Esophagus (tissue), 2 donors: ENCODE data around the gene ZNF396. TPM values are rescaled to one million over a fixed set of nuclear protein-coding genes. Genes with fewer than 3 reads are reported as not detected.

Experiments
- H3K27ac ChIP-seq, 2 donors: one replicate each; pipeline ENCODE4 v1.5.1; 2013; ENCODE audit warnings: low read depth in 2 of 2, mild to moderate bottlenecking in 2 of 2, inconsistent platforms in 1 of 2, low read length in 1 of 2, moderate library complexity in 1 of 2
- H3K27me3 ChIP-seq, 2 donors: one replicate each; pipeline ENCODE4 v1.6.1; 2013; ENCODE audit warnings: low read length in 2 of 2, control low read depth in 1 of 2, mild to moderate bottlenecking in 1 of 2; ENCODE audit not compliant: insufficient read depth in 2 of 2, control insufficient read depth in 1 of 2
- H3K36me3 ChIP-seq, 2 donors: one replicate each; pipeline ENCODE4 v1.6.1; 2013; ENCODE audit warnings: low read length in 1 of 2; ENCODE audit not compliant: control insufficient read depth in 2 of 2, insufficient read depth in 2 of 2
- H3K4me1 ChIP-seq, 2 donors: one replicate each; pipeline ENCODE4 v1.6.1; 2013; ENCODE audit warnings: low read length in 1 of 2; ENCODE audit not compliant: control insufficient read depth in 2 of 2, insufficient read depth in 2 of 2
- H3K4me3 ChIP-seq, 2 donors: one replicate each; pipeline ENCODE4 v1.5.1; 2013; ENCODE audit warnings: low read length in 2 of 2, mild to moderate bottlenecking in 2 of 2, low read depth in 1 of 2, moderate library complexity in 1 of 2
- H3K9me3 ChIP-seq, 2 donors: one replicate each; pipeline ENCODE4 v1.6.1; 2013; ENCODE audit warnings: mild to moderate bottlenecking in 2 of 2, low read depth in 1 of 2, low read length in 1 of 2, moderate library complexity in 1 of 2; ENCODE audit not compliant: control insufficient read depth in 2 of 2, insufficient read depth in 1 of 2
- WGBS, 2 donors: extraction: QIAGEN DNeasy Blood & Tissue Kit; methylation state at CpG; one replicate each; pipeline ENCODE4 v1.1.7; 2013; 5-methylcytosine and 5-hydroxymethylcytosine counted together
- polyA plus RNA-seq, 2 donors: library from polyadenylated mRNA; stranded (reverse); fragments of 200-250 nt; gene quantifications; one replicate each; pipeline ENCODE4 v1.2.3, GENCODE V29; 2013
- donor health status: healthy with polysubstance abuse.
- donor health status: Bipolar disorder and iron deficiency.

ZNF396 gene
- polyA plus RNA-seq, 2 donors = 0.65 to 0.74 TPM

DNA sequence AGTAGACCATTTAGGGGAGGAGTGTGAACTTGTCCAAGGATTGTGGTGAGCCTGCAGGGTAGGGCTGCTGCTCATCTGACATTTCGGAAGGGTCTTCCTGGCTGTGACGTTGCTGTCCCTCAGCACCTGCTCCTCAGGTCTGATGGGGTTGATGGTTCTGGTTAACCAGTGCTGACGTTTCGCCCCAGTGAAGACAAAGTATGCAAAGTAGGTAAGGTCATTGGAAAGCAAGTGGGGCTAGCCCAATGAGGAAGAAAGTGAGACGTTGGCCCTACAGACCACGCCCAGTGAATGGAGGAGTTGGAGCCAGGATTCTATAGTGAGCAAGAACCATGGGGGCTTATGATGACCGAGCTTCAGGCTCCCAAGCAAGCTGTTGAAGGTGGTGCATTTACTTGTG, 33.4 kb upstream of the ZNF396 start:
- H3K4me1 ChIP-seq = peaks cover 0 to 21% of the 10 kb centered on the region in 2 donors
- WGBS, 2 donors = 75 to 78% methylated on average over 7 of the region's 7 CpGs
- H3K4me3 ChIP-seq = no peak overlapping the region

DNA sequence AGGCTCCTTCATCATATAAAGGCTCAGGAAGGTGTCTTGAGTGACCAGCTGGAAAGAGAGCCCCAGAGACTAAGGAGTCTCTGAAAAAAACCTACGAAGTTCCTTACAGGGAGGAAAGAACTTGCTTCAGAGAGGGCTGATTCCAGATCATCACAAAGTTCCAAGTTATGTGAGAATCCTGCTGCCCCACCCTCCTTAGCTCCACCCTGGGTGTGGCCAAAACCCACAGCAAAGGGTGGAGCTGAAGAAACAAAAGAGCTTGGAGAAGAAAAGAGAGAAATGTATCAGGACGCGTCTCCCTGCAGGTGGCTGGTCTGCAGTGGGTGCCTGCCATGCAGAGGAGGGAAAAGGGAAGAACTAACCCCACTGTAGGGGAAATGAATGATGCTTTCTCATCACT, 32.8 kb upstream of the ZNF396 start:
- no peaks in the 10 kb centered on the region for H3K27me3 ChIP-seq
- H3K4me3 ChIP-seq = no peak overlapping the region
- H3K4me1 ChIP-seq = peaks cover 0 to 21% of the 10 kb centered on the region in 2 donors
- H3K9me3 ChIP-seq = no peaks in the 10 kb centered on the region
- peak overlapping the region; percentile 67 to 84 for H3K27ac ChIP-seq
- H3K36me3 ChIP-seq = no peaks in the 10 kb centered on the region
- WGBS, 2 donors = 50 to 60% methylated on average over 3 of the region's 3 CpGs

More for the DNA sequence above, 33.4 kb upstream of the ZNF396 start:
- no peaks in the 10 kb centered on the region for H3K36me3 ChIP-seq
- peak overlapping the region; percentile 42 to 84 for H3K27ac ChIP-seq
- no peaks in the 10 kb centered on the region for H3K9me3 ChIP-seq
- no peaks in the 10 kb centered on the region for H3K27me3 ChIP-seq

GRCh38 chr18:35408843-35409261, 31.7 kb upstream of the ZNF396 start:
- Histone ChIP-seq H3K36me3 (no peaks in the 10 kb centered on the region), H3K9me3 (no peaks in the 10 kb centered on the region), H3K27ac (peak overlapping the region; percentile 37 to 67), H3K4me1 (peaks cover 0 to 21% of the 10 kb centered on the region in 2 donors), H3K4me3 (no peak overlapping the region), H3K27me3 (no peaks in the 10 kb centered on the region)
- WGBS, 2 donors = 70 to 83% methylated on average over 5 of the region's 5 CpGs

DNA sequence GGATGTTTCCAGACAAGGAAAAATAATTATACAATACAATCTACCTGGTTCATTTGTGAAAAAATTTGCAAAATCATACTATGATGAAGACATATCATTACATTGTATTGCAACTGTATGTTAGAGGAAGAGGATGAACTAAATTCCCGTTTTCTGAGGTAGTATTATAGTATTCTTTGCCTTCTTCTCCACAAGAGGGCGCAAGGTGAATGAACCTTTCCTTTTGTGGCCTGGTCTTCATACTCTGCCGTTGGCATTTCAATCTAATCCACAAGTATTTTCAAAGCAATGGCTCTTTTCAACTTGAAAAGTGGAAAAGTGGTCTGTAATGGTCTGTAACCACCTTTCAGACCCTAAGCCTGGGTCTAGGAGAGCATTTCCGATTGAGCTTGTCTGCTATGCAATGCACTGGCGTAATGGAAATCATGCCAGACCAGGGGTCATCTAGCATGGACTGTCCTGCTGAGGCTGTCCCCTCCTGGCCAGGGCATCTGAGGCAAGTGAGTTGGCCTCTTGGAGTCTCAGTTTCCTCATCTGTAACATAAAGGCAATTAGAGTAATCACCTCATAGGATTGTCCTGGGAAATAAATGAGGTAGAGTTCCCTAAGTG, 30.8 kb upstream of the ZNF396 start:
- Histone ChIP-seq H3K27ac (peak overlapping the region in 1 of 2 donors; percentile 66), H3K27me3 (no peaks in the 10 kb centered on the region), H3K4me3 (no peak overlapping the region), H3K9me3 (no peaks in the 10 kb centered on the region), H3K36me3 (no peaks in the 10 kb centered on the region), H3K4me1 (peaks cover 0 to 19% of the 10 kb centered on the region in 2 donors)
- WGBS, 2 donors = 35% methylated on average over 5 of the region's 5 CpGs

GRCh38 chr18:35406666-35407065, 29.5 kb upstream of the ZNF396 start:
- no peaks in the 10 kb centered on the region for H3K9me3 ChIP-seq
- WGBS, 2 donors = 66 to 69% methylated on average over 6 of the region's 6 CpGs
- no peak overlapping the region for H3K27ac ChIP-seq
- H3K4me3 ChIP-seq = no peak overlapping the region
- H3K36me3 ChIP-seq = no peaks in the 10 kb centered on the region
- peaks cover 0 to 15% of the 10 kb centered on the region in 2 donors for H3K4me1 ChIP-seq
- no peaks in the 10 kb centered on the region for H3K27me3 ChIP-seq

DNA sequence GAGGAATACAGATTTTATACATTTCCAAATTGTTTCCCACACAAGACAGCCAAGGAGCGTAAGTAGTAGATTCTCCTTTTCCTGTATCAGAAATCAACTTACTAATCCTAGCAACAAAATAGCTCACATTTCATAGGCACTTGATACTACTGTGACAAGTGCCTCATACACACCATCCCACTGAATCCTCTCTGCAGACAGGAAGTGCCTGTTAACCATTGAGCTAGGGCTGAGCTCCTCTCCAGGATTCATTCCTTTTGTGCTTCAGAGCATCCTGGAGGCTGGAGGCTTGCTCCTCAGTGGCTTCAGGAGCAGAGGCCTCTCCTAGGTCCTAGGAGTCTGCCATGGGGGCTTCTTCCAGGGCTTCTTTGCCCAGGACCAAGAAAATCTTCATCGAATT, 20.8 kb upstream of the ZNF396 start:
- Histone ChIP-seq H3K27me3 (no peaks in the 10 kb centered on the region), H3K9me3 (no peaks in the 10 kb centered on the region), H3K27ac (no peak overlapping the region), H3K36me3 (no peaks in the 10 kb centered on the region), H3K4me3 (no peak overlapping the region), H3K4me1 (no peaks in the 10 kb centered on the region)
- WGBS, 2 donors = 94 to 95% methylated on average over 2 of the region's 2 CpGs

DNA sequence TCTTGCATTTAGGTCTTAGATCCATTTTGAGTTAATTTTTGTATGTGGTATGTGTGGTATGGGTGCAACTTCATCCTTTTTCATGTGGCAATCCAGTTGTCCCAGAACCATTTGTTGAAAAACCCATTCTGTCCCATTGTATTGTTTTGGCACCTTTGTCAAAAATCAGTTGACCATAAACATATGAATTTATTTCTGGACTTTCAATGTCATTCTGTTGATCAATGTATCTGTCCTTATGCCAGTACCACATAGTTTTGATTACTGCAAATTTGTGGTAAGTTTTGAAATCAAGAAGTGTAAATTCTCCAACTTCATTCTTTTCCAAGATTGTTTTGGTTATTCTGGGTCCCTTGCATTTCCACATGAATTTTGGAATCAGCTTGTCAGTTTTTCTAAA, 16.6 kb upstream of the ZNF396 start:
- Histone ChIP-seq H3K9me3 (no peaks in the 10 kb centered on the region), H3K27ac (no peak overlapping the region), H3K27me3 (no peaks in the 10 kb centered on the region), H3K4me1 (no peaks in the 10 kb centered on the region), H3K36me3 (no peaks in the 10 kb centered on the region), H3K4me3 (no peak overlapping the region)

GRCh38 chr18:35392375-35392774, 15.2 kb upstream of the ZNF396 start:
- H3K36me3 ChIP-seq = no peaks in the 10 kb centered on the region
- no peaks in the 10 kb centered on the region for H3K4me1 ChIP-seq
- no peaks in the 10 kb centered on the region for H3K9me3 ChIP-seq
- H3K27ac ChIP-seq = no peak overlapping the region
- H3K27me3 ChIP-seq = no peaks in the 10 kb centered on the region
- H3K4me3 ChIP-seq = no peak overlapping the region

DNA sequence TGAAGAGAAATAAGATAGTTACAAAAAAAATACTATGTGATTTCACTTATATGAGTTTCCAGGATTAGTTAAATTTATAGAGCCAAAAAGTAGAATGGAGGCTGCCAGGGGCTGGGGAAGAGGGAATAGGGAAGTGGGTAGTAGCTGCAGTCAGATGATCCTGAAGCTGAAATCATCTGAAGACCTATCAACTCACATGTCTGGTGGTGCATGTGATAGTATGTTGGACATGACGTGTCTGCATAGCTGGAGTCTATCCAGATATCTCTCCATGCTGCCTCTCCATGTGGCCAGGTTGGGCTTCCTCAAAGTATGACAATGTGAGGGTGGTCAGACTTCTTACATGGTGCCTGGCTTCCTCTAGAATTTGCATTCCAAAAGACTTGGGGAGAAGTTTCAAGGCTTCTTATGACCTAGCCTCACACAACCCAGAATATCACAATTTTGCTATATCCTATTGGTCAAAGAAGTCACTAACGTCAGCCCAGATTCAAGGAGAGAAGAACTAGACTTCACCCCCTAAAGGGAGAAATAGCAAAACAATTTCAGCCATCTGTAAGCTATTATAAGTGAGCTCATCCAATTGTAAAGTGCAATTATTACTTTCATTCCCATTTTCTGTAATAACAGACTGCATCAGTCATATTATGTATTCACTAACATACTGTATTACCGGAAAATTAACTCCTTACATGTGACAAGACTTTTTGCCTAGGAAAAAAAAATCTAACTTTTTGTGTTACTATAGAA, 14.0 kb upstream of the ZNF396 start:
- no peaks in the 10 kb centered on the region for H3K9me3 ChIP-seq
- no peak overlapping the region for H3K4me3 ChIP-seq
- no peak overlapping the region for H3K27ac ChIP-seq
- peaks cover 0 to 2% of the 10 kb centered on the region in 2 donors for H3K4me1 ChIP-seq
- WGBS, 2 donors = 26 to 57% methylated on average over 3 of the region's 3 CpGs
- H3K27me3 ChIP-seq = no peaks in the 10 kb centered on the region
- H3K36me3 ChIP-seq = no peaks in the 10 kb centered on the region

DNA sequence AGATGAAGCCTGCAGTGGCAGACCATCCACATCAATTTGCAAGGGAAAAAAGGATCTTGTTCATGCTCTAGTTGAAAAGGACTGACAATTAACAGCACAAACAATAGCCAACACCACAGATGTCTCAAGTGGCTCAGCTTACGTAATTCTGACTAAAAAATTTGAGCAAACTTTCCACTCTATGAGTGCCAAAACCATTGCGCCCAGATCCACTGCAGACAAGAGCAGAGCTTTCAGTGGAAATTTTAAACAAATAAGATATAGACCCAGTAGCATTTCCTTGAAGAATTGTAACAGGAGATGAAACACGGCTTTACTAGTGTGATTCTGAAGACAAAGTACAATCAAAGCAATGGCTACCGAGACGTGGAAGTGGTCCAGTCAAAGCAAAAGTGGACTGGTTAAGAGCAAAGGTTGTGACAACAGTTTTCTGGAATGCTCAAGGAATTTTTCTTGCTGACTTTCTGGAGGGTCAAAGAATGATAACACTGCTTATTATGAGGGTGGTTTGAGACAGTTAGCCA, 12.0 kb upstream of the ZNF396 start:
- WGBS, 2 donors = 18 to 36% methylated on average over 5 of the region's 5 CpGs
- no peaks in the 10 kb centered on the region for H3K36me3 ChIP-seq
- H3K9me3 ChIP-seq = no peaks in the 10 kb centered on the region
- H3K4me1 ChIP-seq = peaks cover 0 to 2% of the 10 kb centered on the region in 2 donors
- H3K27me3 ChIP-seq = no peaks in the 10 kb centered on the region
- H3K27ac ChIP-seq = no peak overlapping the region
- no peak overlapping the region for H3K4me3 ChIP-seq
